ENCODE data around the gene FSIP1.

Gene FSIP1

DNA sequence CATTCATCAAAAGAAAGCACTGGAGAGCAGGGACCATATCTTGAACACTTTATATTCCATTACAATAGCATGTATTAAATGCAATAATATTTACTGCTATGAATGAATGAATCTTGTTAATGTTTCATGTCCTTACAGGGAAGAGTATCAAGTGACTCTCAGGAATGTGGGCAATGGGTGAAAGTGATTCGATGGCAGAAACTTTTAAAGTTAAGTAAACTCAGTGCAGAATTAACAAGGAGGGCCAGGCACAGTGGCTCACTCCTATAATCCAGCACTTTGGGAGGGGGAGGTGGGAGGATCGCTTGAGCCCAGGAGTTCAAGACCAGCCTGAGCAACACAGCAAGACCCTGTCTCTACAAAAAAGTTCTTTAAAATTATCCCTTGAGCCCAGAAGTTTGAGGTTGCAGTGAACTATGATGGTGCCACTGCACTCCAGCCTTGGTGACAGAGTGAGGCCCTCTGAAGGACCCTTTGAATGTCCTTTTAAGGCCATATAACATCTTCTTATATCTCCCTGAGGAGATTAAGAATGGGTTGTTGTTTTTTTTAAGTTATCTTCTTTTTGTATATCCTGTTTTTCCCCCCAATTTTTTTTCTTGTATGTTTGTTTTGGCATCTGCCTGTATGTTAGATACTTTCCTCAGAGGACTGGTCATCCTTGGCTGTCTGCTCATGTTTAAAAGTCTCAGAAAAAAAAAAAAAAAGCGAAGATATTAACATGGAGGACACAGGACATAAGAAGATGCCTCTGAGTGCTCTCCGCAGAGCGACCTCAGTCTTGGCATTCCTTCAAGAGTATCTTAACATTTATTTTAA lies 9.6 kb upstream of the FSIP1 start:
- DNase-seq: no peak

DNA sequence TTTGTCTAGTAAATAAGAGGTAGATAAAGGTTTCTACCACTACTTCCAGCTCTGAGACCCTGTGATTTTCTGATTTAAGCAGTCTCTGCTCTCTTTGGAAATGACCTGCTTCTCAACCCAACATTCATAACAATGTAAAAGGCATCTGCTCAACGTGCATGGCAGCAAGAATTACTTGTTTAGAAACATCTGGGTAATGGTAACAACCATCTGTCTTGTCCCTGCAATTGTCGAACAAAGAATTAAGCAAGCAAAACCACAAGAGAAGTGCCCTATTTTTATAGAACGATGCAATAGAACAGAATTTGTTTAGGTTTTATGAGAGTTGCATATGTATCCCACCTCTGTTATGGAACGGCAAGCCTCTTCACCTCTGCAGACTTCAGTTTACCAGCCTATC lies 7.1 kb upstream of the FSIP1 start:
- DNase-seq: no peak

DNA sequence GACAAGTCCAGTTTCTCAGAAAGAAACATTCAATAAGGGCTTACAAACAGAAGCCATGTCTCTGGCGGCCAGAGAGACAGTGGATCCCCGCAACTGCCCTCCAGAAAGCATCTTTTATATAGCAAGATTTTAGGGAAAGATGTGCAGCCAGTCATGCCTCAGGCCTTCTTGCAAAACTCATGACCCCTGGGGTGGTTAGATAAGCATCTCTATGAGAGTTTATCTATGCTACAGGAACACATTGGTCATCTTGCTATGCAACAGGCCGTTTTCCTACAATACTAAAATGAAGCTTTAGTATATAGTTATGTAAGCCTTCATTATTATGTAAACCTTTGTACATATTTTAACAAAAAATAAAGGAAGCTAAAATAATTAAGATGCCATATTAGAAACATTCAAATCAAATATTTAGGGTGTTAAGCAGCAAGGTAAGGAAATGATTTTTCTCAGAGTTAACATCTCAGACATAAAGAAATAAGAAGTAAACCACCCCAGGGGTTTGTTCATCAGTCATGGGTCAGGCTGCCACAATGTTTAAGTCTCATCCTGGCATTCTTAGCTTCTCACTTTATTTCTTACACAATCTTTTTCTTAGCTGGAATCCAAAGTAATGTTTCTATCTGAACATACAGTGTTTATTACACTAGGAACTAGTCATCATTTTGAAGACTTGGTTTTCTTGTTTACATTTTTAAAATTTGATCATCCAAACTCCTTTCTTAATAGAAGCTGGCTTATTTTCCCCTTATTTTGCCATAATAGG lies 6.3 kb upstream of the FSIP1 start:
- no peak for DNase-seq

DNA sequence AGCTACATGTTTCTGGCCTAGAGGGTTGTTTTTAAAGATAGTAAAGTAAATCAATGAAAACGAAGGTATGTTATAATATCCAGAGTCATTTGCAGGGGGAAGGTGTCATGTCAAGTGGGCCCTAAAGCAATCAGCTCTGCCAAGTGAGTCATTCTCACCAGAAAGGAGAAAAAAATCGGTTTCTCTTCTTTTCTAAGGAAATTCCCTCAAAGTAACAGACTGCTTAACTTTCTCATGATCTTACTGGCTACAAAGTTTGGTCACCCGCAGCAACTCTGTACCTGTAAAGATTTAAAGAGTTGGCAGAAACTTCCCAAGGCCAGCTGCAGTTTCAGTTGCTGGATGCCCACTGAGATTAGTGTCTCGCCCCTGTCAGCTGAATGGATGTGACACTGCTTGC lies 5.5 kb upstream of the FSIP1 start:
- DNase-seq: no peak

DNA sequence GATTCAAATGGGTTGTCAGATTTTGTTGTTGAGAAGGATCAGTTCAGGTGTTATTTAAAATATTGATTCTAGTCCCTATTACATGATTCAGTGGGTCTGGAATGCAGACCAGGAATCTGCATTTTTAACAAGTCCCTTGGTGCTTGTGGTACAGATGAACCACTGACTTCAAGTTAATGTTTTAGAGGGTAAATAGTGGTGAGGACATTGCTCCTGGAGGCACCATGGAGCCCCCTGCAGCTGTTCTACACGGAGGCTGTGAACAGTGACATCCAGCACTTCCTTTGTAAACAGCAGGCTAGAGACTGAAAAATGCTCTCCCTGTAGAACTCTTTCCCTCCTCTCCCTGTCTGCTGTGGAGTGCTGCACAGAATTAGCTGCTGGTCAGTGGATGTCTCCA lies 4.8 kb upstream of the FSIP1 start:
- no peak for DNase-seq

DNA sequence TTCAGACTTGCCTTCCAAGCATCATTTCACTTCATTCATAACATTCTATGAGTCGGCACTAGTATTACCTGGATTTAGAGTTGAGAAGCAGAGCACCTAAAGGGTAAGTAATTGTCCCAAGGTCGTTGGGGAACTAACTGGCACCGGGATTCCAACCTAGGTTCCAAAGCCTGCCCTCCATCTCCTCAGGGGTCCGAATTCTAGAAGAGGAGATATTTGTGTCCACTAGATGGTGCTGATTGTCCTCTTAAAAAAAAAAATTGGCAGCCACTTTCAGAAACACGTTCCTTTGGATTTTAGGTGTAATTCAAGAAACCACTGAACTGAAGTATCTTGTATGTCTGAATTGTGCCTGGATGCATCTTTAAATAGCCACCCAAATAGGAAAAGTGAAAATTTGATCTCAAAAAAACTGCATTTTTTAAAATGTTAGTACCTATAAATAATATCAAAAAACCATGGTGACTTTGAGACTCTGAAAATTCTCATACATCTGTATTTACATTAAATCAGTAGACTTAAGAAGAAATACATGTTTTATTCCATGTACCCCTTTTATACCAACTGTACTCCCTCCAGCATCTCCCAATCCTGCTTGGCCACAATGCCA lies 3.9 kb upstream of the FSIP1 start:
- DNase-seq: no peak

DNA sequence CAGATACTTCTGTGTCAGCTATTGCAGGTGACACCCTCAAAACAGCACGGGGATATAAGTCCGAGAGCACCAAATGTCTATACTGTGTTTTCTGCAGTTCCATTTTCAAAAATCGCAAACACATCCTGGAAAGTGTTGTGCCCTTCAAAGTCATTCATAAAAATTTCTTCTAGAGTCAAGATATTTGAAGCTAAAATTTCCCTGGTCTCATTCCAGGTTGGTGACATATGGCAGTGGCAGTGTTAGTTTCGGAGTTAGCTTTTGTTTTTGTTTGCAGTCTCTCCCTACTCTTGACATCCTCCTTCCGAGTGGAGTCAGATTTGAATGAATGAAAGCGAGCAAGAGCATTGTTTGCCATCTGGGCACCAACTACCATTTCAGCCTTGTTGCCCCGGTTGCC lies 3.2 kb upstream of the FSIP1 start:
- no peak for DNase-seq

DNA sequence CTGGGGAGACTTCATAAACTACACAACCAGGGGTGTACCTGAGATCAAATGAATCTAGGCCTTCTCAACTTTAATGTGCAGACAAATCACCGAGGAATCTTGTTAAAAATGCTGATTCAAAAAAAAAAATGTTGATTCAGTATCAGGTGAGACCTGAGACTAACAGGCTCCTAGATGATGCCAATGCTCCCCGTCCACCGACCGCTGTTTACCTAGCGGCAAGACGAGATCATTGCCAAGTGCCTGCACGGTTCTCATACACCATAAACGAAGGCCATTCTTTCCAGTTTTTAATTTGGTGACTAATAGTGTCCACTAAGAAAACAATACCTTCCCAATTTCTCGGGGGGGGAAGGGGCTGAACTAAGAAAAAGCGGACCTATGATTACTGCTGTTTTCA lies 2.5 kb upstream of the FSIP1 start:
- DNase-seq: no peak

DNA sequence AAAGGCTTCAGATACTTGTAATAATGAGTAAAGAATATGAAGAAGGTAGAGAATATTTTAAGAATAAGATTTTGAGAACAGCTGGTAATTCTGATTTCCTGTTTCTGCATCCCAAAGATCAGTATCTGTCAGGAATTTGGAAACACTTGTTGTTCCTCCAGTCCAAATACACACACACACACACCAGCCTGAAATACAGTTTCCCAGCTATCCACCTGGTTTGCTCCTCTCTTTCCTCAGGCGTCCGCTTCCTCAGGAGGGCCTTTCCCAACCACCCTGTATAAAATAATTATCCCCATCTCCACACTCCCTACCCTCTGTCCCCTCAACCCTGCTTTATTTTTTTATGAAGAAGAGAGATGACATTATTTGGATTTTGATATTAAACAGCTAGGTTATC lies 2.0 kb upstream of the FSIP1 start:
- DNase-seq: no peak

DNA sequence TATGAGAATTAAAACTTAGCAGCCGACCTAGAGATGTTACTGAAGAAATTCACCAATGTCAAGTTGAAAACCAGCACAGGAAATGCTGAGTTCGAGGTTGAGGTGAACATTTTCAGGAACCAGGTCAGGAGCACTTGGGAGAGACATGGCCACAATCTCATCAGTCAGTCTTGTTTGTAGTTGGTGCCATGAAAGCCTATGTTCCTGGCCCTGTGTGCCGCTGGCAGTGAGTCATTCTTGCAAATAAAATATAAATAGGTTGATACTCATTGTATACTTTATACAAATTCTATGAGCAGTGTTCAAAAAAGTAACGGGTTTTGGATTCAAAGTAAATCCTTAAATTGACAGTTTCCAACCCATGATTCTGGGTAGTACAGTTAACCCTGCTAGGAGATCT lies 1.5 kb upstream of the FSIP1 start:
- no peak for DNase-seq

DNA sequence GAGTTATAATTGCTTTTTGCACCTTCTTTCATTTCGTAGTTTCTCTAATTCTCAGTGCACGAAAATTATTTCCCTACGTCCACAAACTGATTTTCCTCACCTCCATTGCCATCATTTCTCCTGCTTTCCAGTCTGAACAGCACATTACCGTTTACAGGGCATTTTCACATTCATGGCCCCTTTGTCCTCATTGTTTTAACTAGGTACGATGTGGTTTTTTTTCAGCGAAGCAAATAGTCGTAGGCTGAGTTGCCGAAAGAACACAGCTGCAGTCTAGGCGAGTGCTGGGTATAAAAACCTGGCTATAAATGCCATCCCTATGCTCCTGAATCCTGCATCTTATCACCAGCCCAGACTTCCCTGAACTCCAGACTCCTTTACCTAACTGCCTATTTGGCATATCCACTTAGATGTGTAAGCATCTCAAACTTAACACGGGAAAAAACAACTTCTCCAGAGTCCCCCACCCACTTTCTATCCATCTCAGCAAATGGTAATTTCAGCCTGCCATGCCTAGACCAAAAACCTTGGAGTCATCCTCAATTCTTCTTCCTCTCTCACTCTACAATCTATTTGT lies 691 bp upstream of the FSIP1 start:
- DNase-seq: no peak

DNA sequence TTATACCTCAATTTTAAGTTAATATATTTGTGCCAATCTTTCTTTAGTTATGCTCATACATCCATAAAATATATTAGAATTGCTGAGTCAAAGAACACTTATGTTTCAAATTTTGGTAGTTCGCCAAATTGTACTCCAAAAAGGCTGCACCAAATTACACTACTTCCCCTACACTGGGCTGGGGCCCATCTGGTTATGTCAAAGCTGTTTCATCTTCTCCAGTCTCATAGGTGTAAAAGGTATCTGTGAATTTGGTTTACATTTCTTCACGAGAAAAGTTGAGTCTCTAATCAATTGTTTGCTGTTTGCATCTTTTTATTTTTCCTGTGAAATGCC lies 706 bp downstream of the FSIP1 start:
- DNase-seq: no peak

DNA sequence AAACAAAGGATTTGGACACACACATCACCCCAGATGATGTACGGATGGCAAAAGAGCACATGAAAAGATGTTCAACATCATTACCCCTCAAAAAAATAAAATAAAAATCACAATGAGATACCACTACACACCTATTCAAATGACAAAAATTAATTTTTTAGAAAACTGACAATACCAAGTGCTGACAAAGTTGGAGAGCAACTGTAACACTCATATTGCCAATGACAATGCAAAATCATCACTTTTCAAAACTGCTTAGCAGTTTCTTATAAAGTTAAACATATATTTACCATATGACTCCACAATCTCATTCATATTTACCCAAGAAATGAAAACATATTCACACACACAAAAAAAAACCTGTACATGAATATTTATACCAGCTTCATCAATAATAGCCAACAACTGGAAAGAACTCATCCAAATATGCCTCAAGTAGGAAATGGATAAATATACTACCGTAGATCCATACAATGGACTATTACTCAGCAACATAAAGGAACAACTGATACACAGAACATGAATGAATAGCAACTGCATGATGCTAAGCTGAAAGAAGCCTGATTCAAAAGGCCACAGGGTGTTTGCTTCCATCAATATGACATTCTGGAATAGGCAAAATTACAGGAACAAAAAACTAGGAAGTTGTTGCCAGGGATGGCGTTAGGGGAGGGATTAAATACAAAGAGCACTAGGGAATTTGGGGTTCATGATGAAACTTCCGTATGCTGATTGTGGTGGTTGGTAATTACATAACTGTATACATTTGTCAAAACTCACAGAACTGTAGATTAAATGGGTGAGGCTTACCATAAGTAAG lies 1.3 kb downstream of the FSIP1 start:
- DNase-seq: no peak

DNA sequence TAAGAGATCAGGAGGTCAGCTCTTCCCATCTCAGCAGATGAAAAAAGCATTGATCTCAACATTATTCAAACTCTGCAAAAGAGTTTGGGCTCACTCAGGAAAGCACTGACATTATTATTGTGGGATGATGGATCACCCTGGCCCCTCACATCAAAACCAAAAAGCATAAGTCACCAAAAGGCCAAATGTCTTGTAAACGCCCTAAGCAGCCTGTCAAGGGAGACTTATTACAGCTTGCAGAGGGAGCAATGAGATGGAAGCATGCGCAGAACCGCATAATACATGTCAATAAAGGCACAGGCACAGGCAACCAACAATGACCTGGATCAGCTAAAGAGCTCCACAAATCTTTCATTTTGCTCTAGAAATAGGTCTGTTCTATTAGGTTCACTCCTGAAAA lies 4.6 kb downstream of the FSIP1 start:
- DNase-seq: no peak

DNA sequence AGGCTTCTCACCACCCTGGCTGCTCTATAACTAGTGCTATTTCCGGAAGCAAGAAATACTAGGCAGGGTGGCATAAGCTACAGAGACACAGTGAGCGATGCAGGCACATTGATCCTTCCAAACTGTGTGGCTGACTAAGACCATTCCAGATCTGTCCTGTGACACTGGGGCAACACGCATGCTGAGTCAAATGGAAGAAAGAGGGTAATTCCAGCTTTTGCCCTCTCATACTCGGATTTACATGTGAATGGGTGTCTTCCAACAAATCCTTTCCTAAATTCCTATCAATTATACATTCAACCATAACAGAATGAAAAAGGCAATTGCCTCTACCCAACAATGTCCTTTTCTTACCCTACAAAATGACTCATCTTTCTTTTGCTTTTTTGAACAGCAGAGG lies 5.1 kb downstream of the FSIP1 start:
- DNase-seq: no peak

DNA sequence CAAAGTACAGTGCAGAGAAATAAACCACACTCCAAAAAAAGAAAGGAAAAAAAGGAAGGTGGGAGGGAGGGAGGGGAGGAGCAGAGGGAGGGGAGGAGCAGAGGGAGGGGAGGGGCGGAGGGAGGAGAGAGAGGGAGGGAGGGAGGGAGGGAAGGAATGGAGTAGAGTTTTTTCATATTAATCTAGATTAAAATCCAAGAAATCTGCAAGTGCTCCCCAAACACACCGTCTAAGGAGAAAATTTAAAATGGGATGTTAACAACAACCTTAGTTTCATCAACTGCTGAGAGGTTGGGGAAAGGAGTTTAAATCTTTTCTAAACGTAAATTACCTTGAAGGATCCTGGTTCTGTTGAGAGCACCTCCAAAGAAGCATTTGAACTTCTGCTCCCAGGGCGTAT lies 6.6 kb downstream of the FSIP1 start:
- DNase-seq: no peak

DNA sequence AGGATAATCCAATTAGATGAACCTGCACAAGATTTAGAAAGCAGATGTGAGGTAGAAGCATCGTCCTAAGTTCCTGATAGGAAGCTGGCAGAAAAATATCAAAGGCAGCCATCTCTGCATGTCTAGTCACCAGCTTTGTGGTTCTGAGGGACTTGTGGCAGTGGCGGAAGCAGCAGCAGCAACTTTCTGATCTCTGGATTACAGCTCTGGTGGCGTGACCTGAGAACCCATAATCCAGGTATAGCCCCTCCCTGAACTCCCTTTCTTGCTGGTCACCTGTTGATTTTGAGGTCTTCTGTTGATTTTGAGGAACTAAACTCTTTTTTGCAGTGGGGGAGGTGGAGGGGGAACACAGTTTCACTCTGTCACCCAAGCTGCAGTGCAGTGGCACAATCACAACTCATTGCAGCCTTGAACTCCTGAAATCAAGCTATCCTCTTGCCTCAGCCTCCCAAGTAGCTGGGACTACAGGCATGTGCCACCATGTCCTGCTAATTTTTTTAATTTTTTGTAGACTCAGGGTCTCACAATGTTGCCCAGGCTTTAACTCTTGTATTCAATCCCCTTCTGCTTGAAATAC lies 7.9 kb downstream of the FSIP1 start:
- peak; percentile 17 for DNase-seq

DNA sequence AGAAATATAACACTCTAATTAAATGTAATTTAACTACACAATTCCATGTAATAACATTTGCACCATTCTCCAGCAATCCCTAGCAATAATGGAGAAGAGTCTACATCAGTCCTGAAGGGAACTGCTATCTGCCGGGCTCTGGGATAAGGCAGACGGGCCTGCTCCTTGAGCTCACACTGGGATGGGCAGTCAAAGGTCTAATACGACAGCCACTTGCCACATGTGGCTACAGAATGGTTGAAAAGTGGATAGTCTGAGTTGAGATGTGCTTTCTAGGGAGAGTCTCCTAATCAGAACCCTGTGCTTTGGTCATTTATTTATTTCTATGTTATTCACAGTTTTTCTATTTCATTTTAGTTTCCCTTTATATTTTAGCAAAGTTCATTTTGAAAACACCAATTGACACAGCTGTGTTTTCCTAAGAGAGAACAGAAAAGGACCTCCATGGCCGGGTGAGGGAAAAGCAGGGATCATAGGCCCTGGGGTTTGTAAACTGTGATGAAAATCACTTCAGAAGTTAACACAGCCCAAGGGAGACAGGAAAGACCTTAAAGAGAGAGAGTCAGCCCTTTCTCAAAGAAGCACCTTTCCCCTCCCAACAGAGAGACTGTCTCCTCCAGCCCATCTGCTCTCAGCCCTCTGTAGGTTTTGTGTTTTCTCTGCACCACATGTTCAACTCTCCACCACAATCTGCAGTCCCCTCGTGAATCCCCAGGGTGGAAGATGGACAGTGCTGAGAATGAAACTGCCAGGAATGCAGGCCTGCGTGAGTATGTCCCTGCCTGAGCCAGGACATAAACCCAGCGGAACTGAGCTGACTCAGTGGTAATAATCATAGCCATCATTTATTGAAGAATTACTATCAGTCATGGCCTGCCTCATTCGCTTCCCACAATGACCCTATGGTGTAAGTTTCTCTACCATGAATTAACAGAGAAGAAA lies 11.6 kb downstream of the FSIP1 start:
- DNase-seq: no peak

DNA sequence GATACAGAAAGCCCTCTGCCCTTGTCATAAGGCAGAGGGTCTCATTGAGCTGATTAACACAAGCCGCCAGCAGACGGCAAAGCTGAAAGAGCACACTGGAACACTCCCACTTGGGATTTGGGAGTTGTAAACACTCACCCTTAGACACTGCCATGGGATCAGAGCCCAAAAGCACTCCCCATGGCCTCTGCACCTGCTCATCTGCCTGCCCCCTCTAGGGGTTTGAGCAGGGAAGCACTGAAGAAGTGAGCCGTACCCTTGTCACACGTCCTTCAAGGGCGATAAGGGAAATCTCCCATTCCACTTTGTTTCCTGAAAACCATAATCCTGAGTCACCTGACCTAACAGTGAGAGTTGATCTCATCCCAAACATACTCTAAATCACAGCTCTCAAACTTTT lies 14.7 kb downstream of the FSIP1 start:
- no peak for DNase-seq

DNA sequence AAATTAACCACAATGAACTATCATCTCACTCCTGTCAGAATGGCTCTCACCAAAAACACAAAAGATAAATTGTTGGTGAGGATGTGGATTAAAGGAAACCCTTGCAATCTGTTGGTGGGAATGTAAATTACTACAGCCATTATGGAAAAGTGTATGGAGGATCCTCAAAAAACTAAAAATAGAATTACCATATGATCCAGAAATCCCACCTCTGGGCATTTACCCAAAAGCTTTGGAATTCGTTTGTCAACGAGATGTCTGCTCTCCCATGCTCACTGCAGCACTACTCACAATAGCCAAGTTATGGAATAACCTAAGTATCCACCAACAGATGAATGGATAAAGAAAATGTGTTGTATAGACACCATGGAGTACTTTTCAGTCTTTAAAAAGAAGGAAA lies 21.6 kb downstream of the FSIP1 start:
- DNase-seq: no peak

DNA sequence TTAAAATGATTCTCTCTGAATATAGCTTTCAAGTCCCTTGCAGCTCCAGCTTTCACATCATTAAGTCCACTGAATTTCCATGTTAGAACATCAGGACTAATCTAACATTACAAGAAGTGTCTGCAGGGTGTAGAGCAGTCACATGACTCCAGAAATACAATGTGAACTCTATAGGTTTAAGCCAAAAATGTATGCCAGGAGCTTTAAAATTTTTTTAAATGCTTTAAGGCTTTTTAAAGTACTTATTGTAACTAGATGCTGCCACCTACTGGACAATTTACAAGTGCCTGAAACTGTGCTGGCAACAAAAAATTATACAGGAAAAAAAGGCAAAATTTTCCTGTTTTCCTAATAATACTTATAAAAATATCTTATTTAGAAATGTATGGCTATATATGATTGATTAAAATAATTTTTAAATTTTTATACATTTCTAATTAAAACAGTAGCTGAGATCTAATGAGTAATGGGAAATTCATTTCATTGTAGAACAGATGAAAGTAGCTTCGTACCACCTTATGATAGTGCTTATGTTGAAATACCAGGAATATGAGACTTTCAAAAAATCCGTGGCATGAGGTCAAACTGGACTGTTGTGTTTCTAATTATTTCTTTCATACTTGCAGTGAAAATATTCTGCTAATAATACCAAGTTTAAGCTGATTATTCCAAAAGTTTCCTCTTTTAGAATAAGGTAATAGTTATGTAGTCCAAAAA lies 25.7 kb downstream of the FSIP1 start:
- DNase-seq: no peak
